Panc1 (cell line): ENCODE results near the gene PROCR. TPM values are rescaled to one million over a fixed set of nuclear protein-coding genes. Genes with fewer than 3 reads are reported as not detected.

Experiments used
- ATAC-seq: fragments of 200-7000 bp; cut with Tn5 transposase; 2 replicates; pipeline ENCODE4 v1.9.1; 2020; ENCODE audit warnings: mild to moderate bottlenecking, moderate library complexity
- BruUV-seq: library from RNA; stranded (reverse); fragments of 400-500 nt; replicated peaks from 2 replicates; lab custom pipeline; 2021; lab: Mats Ljungman, UMichigan
- CTCF ChIA-PET: fragments of 300-600 bp; sonication (Branson Sonifier 250); formaldehyde crosslinking; loops from one replicate; lab custom pipeline; 2022; ENCODE audit warnings: antibody characterized with exemption; lab: Charles Lee
- POLR2A ChIA-PET: fragments of 300-600 bp; sonication (Branson Sonifier 250); formaldehyde crosslinking; loops from one replicate; lab custom pipeline; 2022; ENCODE audit warnings: antibody characterized with exemption; lab: Charles Lee
- DNase-seq: peaks from one replicate; pipeline ENCODE4 v3.0.0-alpha.2; 2010; ENCODE audit warnings: low read depth, low spot score
- H3K27ac ChIP-seq: 2 replicates; pipeline ENCODE4 v1.5.1; 2011; ENCODE audit warnings: mild to moderate bottlenecking, low read length, inconsistent platforms
- H3K27me3 ChIP-seq: fragments of 200-500 bp; sonication (Bioruptor generic); 2 replicates; pipeline ENCODE4 v1.6.0; 2014; ENCODE audit warnings: low read length, inconsistent platforms; ENCODE audit not compliant: control insufficient read depth, insufficient read depth
- H3K36me3 ChIP-seq: fragments of 200-500 bp; sonication (Bioruptor generic); 2 replicates; pipeline ENCODE4 v1.5.1; 2014; ENCODE audit warnings: inconsistent platforms, mild to moderate bottlenecking, low read length, moderate library complexity; ENCODE audit not compliant: control insufficient read depth, insufficient read depth
- H3K4me1 ChIP-seq: 2 replicates; pipeline ENCODE4 v1.5.1; 2011; ENCODE audit warnings: inconsistent platforms, mild to moderate bottlenecking, low read length, moderate library complexity; ENCODE audit not compliant: control insufficient read depth, insufficient read depth
- H3K4me3 ChIP-seq, 2 experiments: 2 replicates each; pipeline ENCODE4 v1.5.1; 2011 to 2012; ENCODE audit warnings: low read depth in 2 of 2, low read length in 2 of 2, mild to moderate bottlenecking in 2 of 2, inconsistent platforms in 1 of 2, moderate library complexity in 1 of 2
- H3K9me3 ChIP-seq: fragments of 200-500 bp; sonication (Bioruptor generic); 2 replicates; pipeline ENCODE4 v1.5.1; 2014; ENCODE audit warnings: low read depth, mild to moderate bottlenecking, inconsistent platforms, low read length, moderate library complexity; ENCODE audit not compliant: control insufficient read depth, insufficient read depth
- CTCF ChIP-seq: fragments of 450-650 bp; IDR thresholded peaks from 2 replicates; pipeline ENCODE4 v1.5.1; 2017; ENCODE audit warnings: mild to moderate bottlenecking
- POLR2AphosphoS5 ChIP-seq: IDR thresholded peaks from 2 replicates; pipeline ENCODE4 v1.6.1; 2012; ENCODE audit warnings: mild to moderate bottlenecking, low read depth, low read length, moderate library complexity
- SIN3A ChIP-seq: IDR thresholded peaks from 2 replicates; pipeline ENCODE4 v1.6.1; 2012; ENCODE audit warnings: low read depth, mild to moderate bottlenecking, low read length, moderate library complexity, borderline replicate concordance; ENCODE audit not compliant: insufficient read depth
- TCF7L2 ChIP-seq: IDR thresholded peaks from 2 replicates; pipeline ENCODE4 v1.6.1; 2011; ENCODE audit warnings: mild to moderate bottlenecking, low read depth, low read length, inconsistent platforms
- in situ Hi-C: cut with HindIII; loops from 2 replicates; pipeline ENCODE4 v1.10.0; 2016; ENCODE audit warnings: low sequenced_read_pairs, low pct_unique_long_range_greater_than_20kb
- intact Hi-C: fragments of 100-400 bp; cut with micrococcal nuclease; formaldehyde crosslinking; loops from one replicate; pipeline ENCODE4 v1.10.0; 2022; ENCODE audit not compliant: unreplicated experiment
- total RNA-seq: library from RNA; stranded (reverse); gene quantifications from one replicate; pipeline ENCODE4 v1.2.1, GENCODE V29; 2021; ENCODE audit not compliant: unreplicated experiment
- TF ChIP-seq, protein P1 (sequence below), 2 experiments: IDR thresholded peaks; 2 replicates each; pipeline ENCODE4 v1.6.1; 2011 to 2012; ENCODE audit warnings: low read depth in 2 of 2, control low read depth in 1 of 2, low read length in 1 of 2, mild to moderate bottlenecking in 1 of 2, moderate library complexity in 1 of 2; ENCODE audit not compliant: insufficient read depth in 1 of 2

PROCR gene
- total RNA-seq, 1 experiment from 2014 or later, result 38.0 TPM

- Histone ChIP-seq H3K4me3 (no peak overlapping the region), H3K9me3 (peaks cover 9% of the 10 kb centered on the region; the same call in 1 of the 2 replicates), H3K27ac (no peak overlapping the region), H3K36me3 (no peaks in the 10 kb centered on the region), H3K4me1 (no peaks in the 10 kb centered on the region), H3K27me3 (no peaks in the 10 kb centered on the region)
- intact Hi-C loops, result no loop called here
- CTCF ChIA-PET, result interaction anchor here (0.6 to 0.7 kb wide), 2 partner anchors 45 to 61 kb away, joined by 3 to 9 read pairs; no protein-coding TSS in a partner anchor
- in situ Hi-C loops, result no loop called here
- TF ChIP-seq SIN3A (no peak), TCF7L2 (no peak), CTCF (no peak), POLR2AphosphoS5 (no peak)
- TF ChIP-seq, protein P1, sequence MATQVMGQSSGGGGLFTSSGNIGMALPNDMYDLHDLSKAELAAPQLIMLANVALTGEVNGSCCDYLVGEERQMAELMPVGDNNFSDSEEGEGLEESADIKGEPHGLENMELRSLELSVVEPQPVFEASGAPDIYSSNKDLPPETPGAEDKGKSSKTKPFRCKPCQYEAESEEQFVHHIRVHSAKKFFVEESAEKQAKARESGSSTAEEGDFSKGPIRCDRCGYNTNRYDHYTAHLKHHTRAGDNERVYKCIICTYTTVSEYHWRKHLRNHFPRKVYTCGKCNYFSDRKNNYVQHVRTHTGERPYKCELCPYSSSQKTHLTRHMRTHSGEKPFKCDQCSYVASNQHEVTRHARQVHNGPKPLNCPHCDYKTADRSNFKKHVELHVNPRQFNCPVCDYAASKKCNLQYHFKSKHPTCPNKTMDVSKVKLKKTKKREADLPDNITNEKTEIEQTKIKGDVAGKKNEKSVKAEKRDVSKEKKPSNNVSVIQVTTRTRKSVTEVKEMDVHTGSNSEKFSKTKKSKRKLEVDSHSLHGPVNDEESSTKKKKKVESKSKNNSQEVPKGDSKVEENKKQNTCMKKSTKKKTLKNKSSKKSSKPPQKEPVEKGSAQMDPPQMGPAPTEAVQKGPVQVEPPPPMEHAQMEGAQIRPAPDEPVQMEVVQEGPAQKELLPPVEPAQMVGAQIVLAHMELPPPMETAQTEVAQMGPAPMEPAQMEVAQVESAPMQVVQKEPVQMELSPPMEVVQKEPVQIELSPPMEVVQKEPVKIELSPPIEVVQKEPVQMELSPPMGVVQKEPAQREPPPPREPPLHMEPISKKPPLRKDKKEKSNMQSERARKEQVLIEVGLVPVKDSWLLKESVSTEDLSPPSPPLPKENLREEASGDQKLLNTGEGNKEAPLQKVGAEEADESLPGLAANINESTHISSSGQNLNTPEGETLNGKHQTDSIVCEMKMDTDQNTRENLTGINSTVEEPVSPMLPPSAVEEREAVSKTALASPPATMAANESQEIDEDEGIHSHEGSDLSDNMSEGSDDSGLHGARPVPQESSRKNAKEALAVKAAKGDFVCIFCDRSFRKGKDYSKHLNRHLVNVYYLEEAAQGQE (IDR thresholded peaks at IDR 0.05; ENCODE audit: insufficient read depth in 1 of 2, low read depth in 2 of 2, low read length in 1 of 2), result no peak
- DNase-seq (no peak), ATAC-seq (no peak)
- no TSS peak for BruUV-seq
- POLR2A ChIA-PET, result no interaction called here
Measured at GRCh38 chr20:35196313-35196712, 24.4 kb downstream of the PROCR start.

- Histone ChIP-seq H3K36me3 (no peaks in the 10 kb centered on the region), H3K4me3 (no peak overlapping the region), H3K27ac (no peak overlapping the region), H3K9me3 (peaks cover 9% of the 10 kb centered on the region; the same call in 1 of the 2 replicates), H3K4me1 (no peaks in the 10 kb centered on the region), H3K27me3 (no peaks in the 10 kb centered on the region)
- intact Hi-C loops, result loop anchor here (10.0 kb wide), 1 partner anchor 365 kb away; no protein-coding TSS in a partner anchor
- ATAC-seq, result no peak
- in situ Hi-C loops, result no loop called here
- CTCF ChIA-PET, result no interaction called here
- POLR2A ChIA-PET, result no interaction called here
- BruUV-seq, result no TSS peak
- TF ChIP-seq TCF7L2, result no peak
- TF ChIP-seq SIN3A, result no peak
- no peak for TF ChIP-seq CTCF
- no peak for TF ChIP-seq POLR2AphosphoS5
- TF ChIP-seq, protein P1 (IDR thresholded peaks at IDR 0.05; ENCODE audit: insufficient read depth in 1 of 2, low read depth in 2 of 2, low read length in 1 of 2), result no peak
- DNase-seq, result no peak
Measured at GRCh38 chr20:35199740-35200139, 27.9 kb downstream of the PROCR start.
